Right renal pelvis (tissue), 4 donors: ENCODE data around the gene MSX1. TPM values are rescaled to one million over a fixed set of nuclear protein-coding genes. Genes with fewer than 3 reads are reported as not detected.
"Not testable (repeated sequence)": the region's sequence is repeated elsewhere in the genome, so short reads cannot be mapped to it uniquely, and the experiment has no call there.

ENCODE experiments used
- DNase-seq, 4 donors: peaks; one replicate each; pipeline ENCODE4 v3.0.0-alpha.2; 2013; ENCODE audit warnings: low read depth in 4 of 4, low spot score in 3 of 4, missing footprints in 1 of 4
- polyA plus RNA-seq, 4 donors: library from polyadenylated mRNA; unstranded; fragments of 120-200 nt; gene quantifications; one replicate each; pipeline ENCODE4 v1.2.1, GENCODE V29; 2013; ENCODE audit not compliant: insufficient read length in 4 of 4

MSX1 gene
- polyA plus RNA-seq = 1 to 10 TPM in 2 of 4 donors, under 1 TPM in 2; 0.79 to 1.1 (median 0.98) TPM

- DNase-seq = peak in 1 of 4 donors; percentile 72
Measured at GRCh38 chr4:4859325-4859798, at the start of gene MSX1. MSX1 (plus strand) TSS chr4:4859665; CDS start chr4:4859900, 235 bp downstream.

DNA sequence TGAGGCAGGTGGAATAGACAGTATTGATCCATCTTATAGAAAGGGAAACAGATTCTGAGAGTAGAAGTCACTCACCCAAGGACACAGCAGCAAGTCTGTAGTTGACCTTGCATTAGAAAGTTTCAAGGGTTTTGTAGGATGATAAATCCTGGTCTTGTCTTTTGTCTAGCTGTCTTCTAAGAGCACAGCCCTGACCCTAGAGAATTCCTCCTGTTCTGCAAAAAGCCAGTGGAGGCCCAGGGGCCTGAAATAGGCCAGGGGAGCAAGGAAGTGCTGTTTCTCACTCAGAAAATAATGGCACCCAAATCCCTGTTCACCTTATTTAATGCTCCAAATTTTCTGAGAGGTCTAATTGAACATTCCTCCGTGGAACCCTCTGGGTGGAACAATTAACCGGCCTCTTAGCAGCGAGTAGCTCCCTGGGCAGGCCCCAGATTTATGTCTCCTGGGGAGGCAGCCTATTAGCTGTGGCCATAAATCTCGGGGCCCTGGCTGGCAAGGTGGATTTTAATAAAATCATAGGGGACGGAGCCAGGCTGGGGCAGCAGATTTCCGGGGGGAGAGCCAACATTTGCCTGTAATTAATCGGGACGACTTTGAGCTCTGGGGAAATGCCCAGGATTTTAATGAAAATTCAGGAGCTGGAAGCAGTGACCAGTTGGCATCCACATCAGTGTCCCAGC, 49.2 kb upstream of the MSX1 start:
- DNase-seq = peak in 1 of 4 donors; percentile 22

DNA sequence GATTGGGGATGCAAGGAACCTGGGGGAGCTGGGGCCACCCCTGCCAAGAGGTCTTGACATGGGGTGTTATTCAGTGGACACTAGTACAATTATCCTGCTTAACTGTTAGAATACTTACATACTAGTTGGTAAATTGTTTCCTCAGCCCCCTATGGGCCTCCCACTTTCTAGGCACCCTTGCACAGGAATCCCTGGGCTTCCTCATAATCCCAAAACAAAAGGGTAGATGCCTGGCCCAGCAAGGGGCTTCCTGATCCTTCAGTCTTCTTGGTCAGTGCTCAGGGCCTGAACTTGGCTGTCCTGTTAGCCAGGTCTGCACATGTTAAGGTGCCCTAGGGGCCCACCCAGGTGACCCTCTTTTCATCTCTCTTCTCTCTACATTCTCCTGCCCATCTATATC, 48.7 kb upstream of the MSX1 start:
- DNase-seq = no peak

DNA sequence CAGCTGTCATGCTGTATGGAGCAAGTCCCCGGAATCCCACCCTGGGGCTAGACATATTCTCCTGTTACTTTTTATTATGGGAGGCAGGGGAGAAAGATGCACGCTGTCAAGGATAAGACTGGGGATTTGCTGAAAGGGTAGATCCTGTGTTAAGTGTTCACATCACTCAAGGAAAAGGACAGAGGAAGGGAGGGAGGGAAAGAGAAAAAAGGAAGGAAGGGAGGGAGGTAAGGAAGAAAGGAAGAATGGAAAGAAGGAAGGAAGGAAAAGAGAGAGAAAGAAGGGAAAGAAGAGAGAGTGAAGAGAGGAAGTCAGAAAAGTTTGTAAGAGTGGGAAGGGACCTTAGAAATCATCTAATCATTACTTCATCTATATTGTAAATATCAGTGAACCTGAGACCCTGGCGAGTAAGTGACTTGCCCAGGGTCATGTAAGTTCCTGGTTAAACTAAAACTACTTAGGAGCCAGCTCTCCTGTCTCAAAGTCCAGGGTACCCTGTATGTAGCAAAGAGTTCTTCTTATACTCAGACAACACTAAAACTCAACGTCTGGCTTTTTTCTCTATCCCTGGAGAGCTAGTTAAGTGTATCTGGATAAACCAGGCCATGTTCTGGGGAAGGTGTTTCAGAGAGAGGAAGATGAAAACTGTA, 47.2 kb upstream of the MSX1 start:
- DNase-seq = no peak

DNA sequence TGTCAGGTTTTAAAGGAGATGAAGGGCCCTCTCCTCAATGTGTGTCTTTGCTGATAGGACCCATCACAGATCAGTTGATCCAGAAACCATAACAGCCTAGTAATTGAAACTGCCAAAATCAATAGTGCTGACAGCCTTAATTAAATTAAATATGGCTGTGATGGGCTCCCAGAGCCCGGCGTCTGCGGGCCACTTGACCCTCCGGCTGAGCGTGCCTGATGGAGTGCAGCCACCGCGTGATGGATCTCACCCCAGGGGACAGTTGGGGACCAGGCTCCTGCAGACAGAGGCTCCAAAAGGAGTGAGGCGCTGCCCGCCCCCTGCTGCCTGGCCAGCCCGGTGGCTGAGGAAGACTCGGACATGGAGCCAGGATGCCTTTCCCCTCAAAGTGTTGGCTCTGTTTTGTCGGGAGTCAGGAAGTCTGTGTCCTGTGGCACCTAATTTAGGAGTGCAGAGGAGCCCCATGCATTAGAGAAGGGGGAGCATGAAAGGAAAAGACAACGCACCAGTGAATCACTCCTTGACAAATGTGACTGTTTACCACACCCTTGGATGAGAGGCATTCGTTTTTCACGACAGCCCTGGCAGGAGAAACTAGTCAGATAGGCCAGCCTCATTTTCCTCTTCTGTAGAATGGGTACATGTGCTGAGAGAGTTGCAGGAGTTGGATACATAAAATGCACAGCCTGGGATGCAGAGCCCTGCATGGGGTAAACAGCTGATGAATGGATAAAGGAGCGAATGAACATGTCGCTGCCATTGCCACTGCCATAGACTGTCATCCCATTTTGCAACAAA, 40.9 kb upstream of the MSX1 start:
- no peak for DNase-seq

DNA sequence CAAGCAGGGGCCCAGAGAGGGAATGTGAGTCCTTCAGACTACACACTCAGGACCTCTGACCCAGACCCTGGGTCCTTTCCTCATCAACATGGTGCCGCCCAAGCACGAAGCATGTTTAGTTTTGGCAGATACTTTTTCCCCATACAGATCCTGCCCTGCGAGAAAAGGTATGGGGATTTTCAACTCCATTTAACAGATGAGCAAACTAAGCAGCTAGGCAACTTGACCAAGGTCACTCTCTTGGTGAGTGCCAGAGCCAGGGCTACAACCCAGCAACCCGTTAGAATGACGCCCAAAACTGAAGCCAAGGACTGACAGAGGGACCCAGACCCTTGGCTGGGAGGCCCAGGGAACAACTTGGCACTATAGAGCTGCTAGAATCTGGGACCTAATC, 40.3 kb upstream of the MSX1 start:
- DNase-seq = no peak

GRCh38 chr4:4820261-4820660, 39.2 kb upstream of the MSX1 start:
- peak in 1 of 4 donors; percentile 12 for DNase-seq

DNA sequence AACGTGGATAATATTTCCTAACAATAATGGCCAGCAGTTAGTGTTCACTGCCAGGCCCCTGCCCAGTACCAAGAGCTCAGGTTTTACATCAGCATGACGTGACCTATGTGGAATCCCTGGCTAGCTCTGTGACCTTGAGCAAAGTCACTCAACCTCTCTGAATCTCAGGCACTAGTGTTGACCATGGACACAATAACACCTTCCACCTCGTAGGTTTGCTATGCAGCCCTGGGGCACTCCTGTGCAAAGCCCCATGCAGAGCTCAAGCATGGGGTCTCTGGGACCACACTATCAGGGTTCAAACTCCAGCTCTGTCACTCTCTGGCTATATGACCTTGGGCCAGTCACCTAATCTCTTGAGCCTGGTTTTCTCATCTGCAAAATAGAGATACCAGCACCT, 38.7 kb upstream of the MSX1 start:
- DNase-seq = no peak

GRCh38 chr4:4821577-4821976, 37.9 kb upstream of the MSX1 start:
- DNase-seq = no peak

DNA sequence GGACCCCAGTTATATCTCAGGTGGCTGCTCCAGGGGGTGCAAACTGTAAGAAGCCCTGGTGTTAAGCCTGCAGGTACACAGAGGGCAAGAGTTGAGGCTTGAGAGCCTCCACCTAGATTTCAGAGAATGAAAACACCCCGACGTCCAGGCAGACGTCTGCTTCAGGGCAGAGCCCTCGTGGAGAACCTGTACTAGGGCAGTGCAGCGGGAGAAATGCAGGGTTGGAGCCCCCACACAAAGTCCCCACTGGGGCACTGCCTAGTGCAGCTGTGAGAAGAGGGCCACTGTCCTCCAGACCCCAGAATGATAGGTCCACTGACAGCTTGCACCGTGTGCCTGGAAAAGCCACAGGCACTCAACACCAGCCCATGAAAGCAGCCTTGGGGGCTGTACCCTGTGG, 37.2 kb upstream of the MSX1 start:
- not testable (repeated sequence) for DNase-seq

- DNase-seq = no peak
Measured at GRCh38 chr4:4823621-4824162, 35.8 kb upstream of the MSX1 start.

DNA sequence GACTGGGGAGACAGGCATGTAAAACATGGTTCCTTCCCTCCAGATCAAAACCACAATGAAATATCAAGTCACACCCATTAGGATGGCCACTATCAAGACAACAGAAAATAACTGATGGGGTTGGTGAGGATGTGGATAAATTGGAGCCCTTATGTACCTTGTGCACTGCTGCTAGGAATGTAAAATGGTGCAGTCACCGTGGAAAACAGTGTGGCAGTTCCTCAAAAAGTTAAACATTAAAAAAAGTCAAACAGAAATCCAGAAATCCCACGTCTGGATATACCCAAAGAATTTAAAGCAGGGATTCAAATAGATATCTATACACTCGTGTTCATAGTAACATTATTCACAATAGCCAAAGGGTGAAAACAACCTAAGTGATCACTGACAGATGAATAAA, 35.2 kb upstream of the MSX1 start:
- no peak for DNase-seq

GRCh38 chr4:4825431-4825830, 34.0 kb upstream of the MSX1 start:
- DNase-seq = no peak

- DNase-seq = no peak
Measured at GRCh38 chr4:4829837-4830236, 29.6 kb upstream of the MSX1 start.

DNA sequence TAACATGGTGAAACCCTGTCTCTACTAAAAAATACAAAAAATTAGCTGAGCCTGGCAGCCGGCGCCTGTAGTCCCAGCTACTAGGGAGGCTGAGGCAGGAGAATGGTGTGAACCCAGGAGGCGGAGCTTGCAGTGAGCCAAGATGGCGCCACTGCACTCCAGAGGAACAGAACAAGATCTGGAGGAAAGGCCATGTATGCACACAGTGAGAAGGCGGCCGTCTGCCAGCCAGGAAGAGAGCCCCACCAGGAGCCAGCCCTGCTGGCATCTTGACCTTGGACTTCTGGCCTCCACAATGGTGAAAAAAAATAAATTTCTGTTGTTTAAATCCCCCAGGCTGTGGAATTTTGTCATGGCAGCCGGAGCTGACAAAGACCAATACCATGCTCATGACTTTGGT, 28.2 kb upstream of the MSX1 start:
- DNase-seq = no peak

GRCh38 chr4:4831825-4832224, 27.6 kb upstream of the MSX1 start:
- DNase-seq = no peak

DNA sequence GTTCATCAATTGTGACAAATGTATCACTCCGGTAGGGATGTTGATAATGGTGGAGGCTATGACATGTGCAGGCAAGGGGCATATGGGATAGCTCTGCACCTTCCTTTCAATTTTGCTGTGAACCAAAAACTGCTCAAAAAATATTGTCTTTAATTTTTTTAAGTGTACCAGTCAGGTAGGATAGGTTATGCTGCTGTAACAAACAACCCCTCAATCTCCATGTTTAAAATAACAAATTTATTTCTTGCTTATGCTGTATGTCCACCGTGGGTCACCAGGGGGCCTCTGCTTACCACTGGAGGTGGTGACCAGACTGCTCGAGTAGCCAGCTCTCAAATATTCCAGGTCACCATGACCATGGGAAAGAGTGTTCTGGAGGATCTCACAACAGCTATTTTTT, 23.4 kb upstream of the MSX1 start:
- DNase-seq = no peak

DNA sequence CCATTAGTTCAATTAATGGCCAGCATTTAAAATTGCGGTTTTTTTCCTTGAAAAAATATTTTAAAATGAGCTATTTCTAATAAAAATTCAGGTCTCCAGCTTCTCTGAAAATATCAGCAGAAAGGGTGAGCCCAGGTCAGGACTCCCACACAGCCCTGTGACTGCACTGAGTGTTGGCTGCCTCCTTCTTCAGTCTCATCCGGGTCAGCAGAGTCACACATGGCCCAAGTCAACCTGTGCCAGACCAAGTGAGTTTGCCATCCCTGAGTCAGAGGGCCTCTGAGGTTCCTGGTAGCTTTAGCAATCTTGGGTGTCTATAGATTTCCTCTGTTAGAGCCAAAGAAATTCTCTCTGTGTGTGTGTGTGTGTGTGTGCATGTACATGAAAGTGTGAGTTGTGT, 22.1 kb upstream of the MSX1 start:
- DNase-seq = no peak

DNA sequence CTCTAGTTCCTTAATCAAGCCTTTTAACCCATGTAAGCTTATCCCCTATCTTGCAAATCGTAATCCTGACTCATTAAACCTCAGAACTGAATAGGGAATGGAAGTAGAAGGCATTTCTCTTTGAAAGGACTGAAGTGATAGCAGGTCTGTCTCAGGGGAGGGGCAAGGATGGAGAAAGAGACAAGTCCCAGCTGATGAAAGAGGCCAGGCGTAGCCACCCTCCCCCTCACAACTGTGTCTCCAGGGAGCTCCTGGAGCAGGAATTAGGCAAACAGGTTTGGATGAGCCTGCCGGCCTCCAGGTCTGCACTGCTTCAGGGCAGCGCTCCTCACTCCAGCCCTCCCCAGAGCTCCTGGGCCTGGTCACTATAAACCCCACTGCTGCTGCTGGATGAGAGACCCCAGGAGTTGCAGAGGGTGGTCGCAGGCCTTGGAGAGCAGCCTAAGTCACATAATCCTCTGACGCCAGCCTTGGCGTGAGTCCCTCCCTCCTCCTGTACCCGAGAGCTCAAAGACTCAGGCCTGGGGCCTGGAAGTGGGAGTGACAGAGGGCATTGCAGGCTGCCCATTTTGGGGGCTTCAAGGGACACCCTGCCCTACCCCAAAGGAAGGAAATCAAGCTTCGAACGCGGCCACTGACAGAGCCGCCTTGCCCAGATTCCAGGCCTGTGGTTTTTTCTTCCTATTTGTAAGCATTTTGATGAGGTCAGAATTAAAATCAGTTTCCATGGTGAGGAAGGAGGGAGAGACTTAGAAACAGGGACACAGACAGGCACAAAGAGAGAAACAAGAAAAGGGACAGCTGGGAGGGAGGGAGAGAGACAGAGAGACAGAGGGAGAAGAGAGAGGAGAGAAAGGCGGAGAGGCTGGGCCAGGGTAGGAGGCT, 21.2 kb upstream of the MSX1 start:
- no peak for DNase-seq
